Brain microvascular endothelial cell (primary cell): Measurements from ENCODE around the gene CYFIP1.

Source experiments
- DNase-seq: peaks from one replicate; pipeline ENCODE4 v3.0.0-alpha.2; 2020
- H3K27ac ChIP-seq: fragments of 250-450 bp; sonication (Bioruptor Pico); 2 replicates; pipeline ENCODE4 v1.5.1; 2020; ENCODE audit warnings: mild to moderate bottlenecking, moderate library complexity
- H3K27me3 ChIP-seq: fragments of 250-450 bp; sonication (Bioruptor Pico); replicated peaks from 2 replicates; pipeline ENCODE4 v1.5.1; 2020; ENCODE audit warnings: mild to moderate bottlenecking
- H3K36me3 ChIP-seq: fragments of 250-450 bp; sonication (Bioruptor Pico); replicated peaks from 2 replicates; pipeline ENCODE4 v1.5.1; 2020; ENCODE audit warnings: mild to moderate bottlenecking
- H3K4me3 ChIP-seq: 2 replicates; pipeline ENCODE4 v1.5.1; 2011; ENCODE audit warnings: low read depth, mild to moderate bottlenecking, control low read depth, low read length, moderate library complexity
- in situ Hi-C: cut with HindIII; loops from 2 replicates; pipeline ENCODE4 v1.10.0; 2017; ENCODE audit warnings: low sequenced_read_pairs, low pct_ligation_motif_present
- TF ChIP-seq, protein P1 (sequence below): IDR thresholded peaks from 2 replicates; pipeline ENCODE4 v1.5.1; 2011; ENCODE audit warnings: low read depth, mild to moderate bottlenecking, moderate library complexity, low read length, control low read depth, inconsistent platforms; ENCODE audit errors: missing control alignments

Gene CYFIP1

DNA sequence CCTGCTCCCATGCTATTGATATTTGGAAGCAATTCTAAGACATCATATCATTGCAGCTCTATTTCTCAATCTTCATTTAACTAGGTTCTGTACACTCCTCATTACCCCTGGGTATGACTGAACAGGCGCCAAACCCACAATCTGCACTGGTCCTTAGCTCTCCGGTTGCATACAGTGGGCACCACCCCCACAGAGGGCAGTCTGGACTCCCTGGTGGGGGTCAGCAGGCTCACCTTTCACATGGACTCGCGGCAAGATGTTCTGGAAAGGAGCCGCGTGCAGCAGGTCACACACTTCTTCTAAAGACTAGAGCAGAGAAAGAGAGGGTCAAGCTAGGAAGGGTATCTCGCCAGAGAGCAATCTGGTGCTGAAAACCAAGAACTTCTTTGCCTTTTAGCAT, 105.2 kb downstream of the CYFIP1 start:
- Histone ChIP-seq H3K27me3 (no peaks in the 10 kb centered on the region), H3K36me3 (peaks cover 46% of the 10 kb centered on the region), H3K4me3 (no peak overlapping the region), H3K27ac (no peak overlapping the region)
- no peak for DNase-seq
- in situ Hi-C loops = no loop called here
- TF ChIP-seq, protein P1, sequence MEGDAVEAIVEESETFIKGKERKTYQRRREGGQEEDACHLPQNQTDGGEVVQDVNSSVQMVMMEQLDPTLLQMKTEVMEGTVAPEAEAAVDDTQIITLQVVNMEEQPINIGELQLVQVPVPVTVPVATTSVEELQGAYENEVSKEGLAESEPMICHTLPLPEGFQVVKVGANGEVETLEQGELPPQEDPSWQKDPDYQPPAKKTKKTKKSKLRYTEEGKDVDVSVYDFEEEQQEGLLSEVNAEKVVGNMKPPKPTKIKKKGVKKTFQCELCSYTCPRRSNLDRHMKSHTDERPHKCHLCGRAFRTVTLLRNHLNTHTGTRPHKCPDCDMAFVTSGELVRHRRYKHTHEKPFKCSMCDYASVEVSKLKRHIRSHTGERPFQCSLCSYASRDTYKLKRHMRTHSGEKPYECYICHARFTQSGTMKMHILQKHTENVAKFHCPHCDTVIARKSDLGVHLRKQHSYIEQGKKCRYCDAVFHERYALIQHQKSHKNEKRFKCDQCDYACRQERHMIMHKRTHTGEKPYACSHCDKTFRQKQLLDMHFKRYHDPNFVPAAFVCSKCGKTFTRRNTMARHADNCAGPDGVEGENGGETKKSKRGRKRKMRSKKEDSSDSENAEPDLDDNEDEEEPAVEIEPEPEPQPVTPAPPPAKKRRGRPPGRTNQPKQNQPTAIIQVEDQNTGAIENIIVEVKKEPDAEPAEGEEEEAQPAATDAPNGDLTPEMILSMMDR = no peak

- in situ Hi-C loops = no loop called here
- peaks cover 48% of the 10 kb centered on the region for H3K36me3 ChIP-seq
- TF ChIP-seq, protein P1 = no peak
- DNase-seq = no peak
- H3K27ac ChIP-seq = no peak overlapping the region
- no peaks in the 10 kb centered on the region for H3K27me3 ChIP-seq
- H3K4me3 ChIP-seq = no peak overlapping the region
Measured at GRCh38 chr15:22874256-22874655, 105.9 kb downstream of the CYFIP1 start.

- TF ChIP-seq, protein P1 = no peak
- Histone ChIP-seq H3K27ac (no peak overlapping the region), H3K36me3 (peaks cover 50% of the 10 kb centered on the region), H3K27me3 (no peaks in the 10 kb centered on the region), H3K4me3 (no peak overlapping the region)
- no peak for DNase-seq
- in situ Hi-C loops = no loop called here
Measured at GRCh38 chr15:22873841-22874240, 106.3 kb downstream of the CYFIP1 start.

- H3K36me3 ChIP-seq = peaks cover 53% of the 10 kb centered on the region
- in situ Hi-C loops = no loop called here
- H3K27ac ChIP-seq = peak overlapping the region; percentile 38
- DNase-seq = peak; percentile 82
- no peak overlapping the region for H3K4me3 ChIP-seq
- H3K27me3 ChIP-seq = no peaks in the 10 kb centered on the region
- TF ChIP-seq, protein P1 = no peak
Measured at GRCh38 chr15:22872936-22873701, 107.0 kb downstream of the CYFIP1 start.

GRCh38 chr15:22871481-22872086, 108.6 kb downstream of the CYFIP1 start:
- in situ Hi-C loops = no loop called here
- peaks cover 50% of the 10 kb centered on the region for H3K36me3 ChIP-seq

More at GRCh38 chr15:22871481-22872086, 108.6 kb downstream of the CYFIP1 start:
- Histone ChIP-seq H3K27me3 (no peaks in the 10 kb centered on the region), H3K27ac (no peak overlapping the region), H3K4me3 (no peak overlapping the region)
- DNase-seq = no peak
- TF ChIP-seq, protein P1 = no peak
